ENCODE results near the gene LRMDA. TPM values are rescaled to one million over a fixed set of nuclear protein-coding genes. Genes with fewer than 3 reads are reported as not detected.

LRMDA gene
- total RNA-seq, 1 donor from 2014 or later = 0.19 TPM

GRCh38 chr10:75712242-75712880 lies 280.9 kb downstream of the LRMDA start:
- no peak for DNase-seq (ENCODE audit: extremely low spot score, unreplicated experiment)
- Mint-ChIP-seq H3K27me3 (ENCODE audit: unreplicated experiment) (peaks cover 52% of the 10 kb centered on the region), H3K27ac (ENCODE audit: unreplicated experiment) (no peak overlapping the region), H3K36me3 (ENCODE audit: unreplicated experiment) (no peaks in the 10 kb centered on the region), H3K9me3 (ENCODE audit: unreplicated experiment) (no peaks in the 10 kb centered on the region), H3K4me1 (ENCODE audit: unreplicated experiment) (no peaks in the 10 kb centered on the region), H3K4me3 (ENCODE audit: unreplicated experiment) (no peak overlapping the region)
- no peak for TF ChIP-seq CTCF (IDR thresholded peaks at IDR 0.05)

- no peak for DNase-seq (ENCODE audit: extremely low spot score, unreplicated experiment)
- no peaks in the 10 kb centered on the region for H3K36me3 Mint-ChIP-seq (ENCODE audit: unreplicated experiment)
- TF ChIP-seq CTCF (IDR thresholded peaks at IDR 0.05) = no peak
- no peaks in the 10 kb centered on the region for H3K9me3 Mint-ChIP-seq (ENCODE audit: unreplicated experiment)
- peaks cover 48% of the 10 kb centered on the region for H3K27me3 Mint-ChIP-seq (ENCODE audit: unreplicated experiment)
- H3K4me1 Mint-ChIP-seq (ENCODE audit: unreplicated experiment) = no peaks in the 10 kb centered on the region
- no peak overlapping the region for H3K4me3 Mint-ChIP-seq (ENCODE audit: unreplicated experiment)
- no peak overlapping the region for H3K27ac Mint-ChIP-seq (ENCODE audit: unreplicated experiment)
These were observed 285.1 kb downstream of the LRMDA start for GRCh38 chr10:75716506-75716905.

- H3K9me3 Mint-ChIP-seq (ENCODE audit: unreplicated experiment) = no peaks in the 10 kb centered on the region
- H3K27me3 Mint-ChIP-seq (ENCODE audit: unreplicated experiment) = peaks cover 48% of the 10 kb centered on the region
- H3K27ac Mint-ChIP-seq (ENCODE audit: unreplicated experiment) = no peak overlapping the region
- H3K4me1 Mint-ChIP-seq (ENCODE audit: unreplicated experiment) = no peaks in the 10 kb centered on the region
- DNase-seq (ENCODE audit: extremely low spot score, unreplicated experiment) = no peak
- H3K4me3 Mint-ChIP-seq (ENCODE audit: unreplicated experiment) = no peak overlapping the region
- no peaks in the 10 kb centered on the region for H3K36me3 Mint-ChIP-seq (ENCODE audit: unreplicated experiment)
- TF ChIP-seq CTCF (IDR thresholded peaks at IDR 0.05) = no peak
These were observed 285.9 kb downstream of the LRMDA start for GRCh38 chr10:75717126-75717916.

- Mint-ChIP-seq H3K4me3 (ENCODE audit: unreplicated experiment) (no peak overlapping the region), H3K9me3 (ENCODE audit: unreplicated experiment) (no peaks in the 10 kb centered on the region), H3K36me3 (ENCODE audit: unreplicated experiment) (no peaks in the 10 kb centered on the region), H3K27ac (ENCODE audit: unreplicated experiment) (no peak overlapping the region), H3K27me3 (ENCODE audit: unreplicated experiment) (peaks cover 40% of the 10 kb centered on the region), H3K4me1 (ENCODE audit: unreplicated experiment) (no peaks in the 10 kb centered on the region)
- no peak for DNase-seq (ENCODE audit: extremely low spot score, unreplicated experiment)
- TF ChIP-seq CTCF (IDR thresholded peaks at IDR 0.05) = no peak
These were observed 287.6 kb downstream of the LRMDA start for GRCh38 chr10:75718991-75719390.

- Mint-ChIP-seq H3K4me1 (ENCODE audit: unreplicated experiment) (no peaks in the 10 kb centered on the region), H3K4me3 (ENCODE audit: unreplicated experiment) (no peak overlapping the region), H3K27me3 (ENCODE audit: unreplicated experiment) (peaks cover 36% of the 10 kb centered on the region), H3K27ac (ENCODE audit: unreplicated experiment) (no peak overlapping the region), H3K36me3 (ENCODE audit: unreplicated experiment) (no peaks in the 10 kb centered on the region), H3K9me3 (ENCODE audit: unreplicated experiment) (no peaks in the 10 kb centered on the region)
- DNase-seq (ENCODE audit: extremely low spot score, unreplicated experiment) = no peak
- TF ChIP-seq CTCF (IDR thresholded peaks at IDR 0.05) = no peak
These were observed 288.7 kb downstream of the LRMDA start for GRCh38 chr10:75720157-75720556.
